Measurements from ENCODE around the gene ZC3H13. TPM values are rescaled to one million over a fixed set of nuclear protein-coding genes. Genes with fewer than 3 reads are reported as not detected.

The ZC3H13 gene
- polyA plus RNA-seq, 1 donor from 2014 or later: 19.5 TPM

DNA sequence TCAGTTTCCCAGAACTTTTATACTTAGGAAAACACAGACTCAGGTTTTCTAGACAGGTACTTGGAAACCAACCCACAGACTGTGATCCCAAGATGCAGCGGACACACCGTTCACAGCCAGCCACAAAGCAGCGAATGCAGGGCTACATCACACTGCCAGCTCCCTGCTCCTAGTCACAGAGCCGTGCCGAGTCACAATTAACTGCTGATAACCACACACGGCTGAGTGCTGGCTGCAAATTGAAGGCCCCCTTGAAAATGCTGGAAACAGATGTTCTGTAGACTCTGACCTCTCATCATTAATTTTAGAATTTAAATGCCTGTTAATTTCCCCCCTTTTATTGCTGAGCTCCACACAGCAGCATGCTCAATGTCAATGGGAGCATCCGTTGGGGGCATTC lies 122.4 kb downstream of the ZC3H13 start:
- TF ChIP-seq MXI1 (conservative IDR thresholded peaks at IDR 0.05; ENCODE audit: poor library complexity, severe bottlenecking) (no peak), SMC3 (conservative IDR thresholded peaks at IDR 0.05; ENCODE audit: poor library complexity) (no peak), TAF1 (IDR thresholded peaks at IDR 0.05; ENCODE audit: low read depth) (no peak), CTCF (IDR thresholded peaks at IDR 0.05; ENCODE audit: poor library complexity, severe bottlenecking) (no peak), RAD21 (conservative IDR thresholded peaks at IDR 0.05) (no peak), EP300 (conservative IDR thresholded peaks at IDR 0.05; ENCODE audit: poor library complexity, severe bottlenecking) (no peak), REST (IDR thresholded peaks at IDR 0.05; ENCODE audit: borderline replicate concordance) (no peak), POLR2AphosphoS5 (IDR thresholded peaks at IDR 0.05) (no peak), EZH2 (IDR thresholded peaks at IDR 0.05; ENCODE audit: borderline replicate concordance, insufficient read depth, low read length, poor library complexity, severe bottlenecking) (no peak)
- no peaks in the 10 kb centered on the region for H3K27me3 ChIP-seq (ENCODE audit: insufficient read depth, low read depth, low read length)

GRCh38 chr13:45928843-45929242 lies 123.7 kb downstream of the ZC3H13 start:
- Histone ChIP-seq H3K4me3 (ENCODE audit: low read length) (no peak overlapping the region), H3K9me2 (ENCODE audit: insufficient read depth, low read length) (no peaks in the 10 kb centered on the region), H3K79me2 (replicated peaks; ENCODE audit: insufficient read depth, low read length) (no peaks in the 10 kb centered on the region), H3K27me3 (ENCODE audit: insufficient read depth, low read depth, low read length) (no peaks in the 10 kb centered on the region), H3F3A (ENCODE audit: insufficient read depth, low read length, poor library complexity, severe bottlenecking) (no peaks in the 10 kb centered on the region), H2AFZ (ENCODE audit: low read depth, low read length) (no peak overlapping the region), H4K20me1 (ENCODE audit: insufficient read depth) (no peaks in the 10 kb centered on the region), H3K9ac (ENCODE audit: low read length) (no peak overlapping the region), H3K4me2 (ENCODE audit: low read length) (no peak overlapping the region), H3K9me3 (ENCODE audit: low read length) (no peaks in the 10 kb centered on the region), H3K36me3 (ENCODE audit: insufficient read depth, low read length) (no peaks in the 10 kb centered on the region), H3K27ac (ENCODE audit: low read length) (no peak overlapping the region)
- no peak for TF ChIP-seq EP300 (conservative IDR thresholded peaks at IDR 0.05; ENCODE audit: poor library complexity, severe bottlenecking)
- TF ChIP-seq POLR2AphosphoS5 (IDR thresholded peaks at IDR 0.05): no peak
- no peak for TF ChIP-seq REST (IDR thresholded peaks at IDR 0.05; ENCODE audit: borderline replicate concordance)
- TF ChIP-seq CTCF (IDR thresholded peaks at IDR 0.05; ENCODE audit: poor library complexity, severe bottlenecking): no peak
- TF ChIP-seq TAF1 (IDR thresholded peaks at IDR 0.05; ENCODE audit: low read depth): no peak

More for the DNA sequence above, 122.4 kb downstream of the ZC3H13 start:
- Histone ChIP-seq H3K9me2 (ENCODE audit: insufficient read depth, low read length) (no peaks in the 10 kb centered on the region), H3K27ac (ENCODE audit: low read length) (no peak overlapping the region), H4K20me1 (ENCODE audit: insufficient read depth) (no peaks in the 10 kb centered on the region), H3K9ac (ENCODE audit: low read length) (no peak overlapping the region), H3K4me3 (ENCODE audit: low read length) (no peak overlapping the region), H3K36me3 (ENCODE audit: insufficient read depth, low read length) (no peaks in the 10 kb centered on the region), H3K4me2 (ENCODE audit: low read length) (no peak overlapping the region), H3F3A (ENCODE audit: insufficient read depth, low read length, poor library complexity, severe bottlenecking) (no peaks in the 10 kb centered on the region), H3K9me3 (ENCODE audit: low read length) (no peaks in the 10 kb centered on the region), H2AFZ (ENCODE audit: low read depth, low read length) (no peak overlapping the region), H3K79me2 (replicated peaks; ENCODE audit: insufficient read depth, low read length) (no peaks in the 10 kb centered on the region)
